NCI-H774 (cell line): ENCODE measurements around the gene DIPK2A.

Source experiments
- DNase-seq: peaks from one replicate; lab custom pipeline; 2025; lab: John Stamatoyannopoulos, UW

The DIPK2A gene

GRCh38 chr3:143971359-143972154, at the start of gene DIPK2A:
DIPK2A (plus strand) TSS chr3:143971823; CDS start chr3:143972333, 510 bp downstream.
- peak; percentile 95 for DNase-seq

- no peak for DNase-seq
Measured at GRCh38 chr3:143924522-143925285, 46.9 kb upstream of the DIPK2A start.

DNA sequence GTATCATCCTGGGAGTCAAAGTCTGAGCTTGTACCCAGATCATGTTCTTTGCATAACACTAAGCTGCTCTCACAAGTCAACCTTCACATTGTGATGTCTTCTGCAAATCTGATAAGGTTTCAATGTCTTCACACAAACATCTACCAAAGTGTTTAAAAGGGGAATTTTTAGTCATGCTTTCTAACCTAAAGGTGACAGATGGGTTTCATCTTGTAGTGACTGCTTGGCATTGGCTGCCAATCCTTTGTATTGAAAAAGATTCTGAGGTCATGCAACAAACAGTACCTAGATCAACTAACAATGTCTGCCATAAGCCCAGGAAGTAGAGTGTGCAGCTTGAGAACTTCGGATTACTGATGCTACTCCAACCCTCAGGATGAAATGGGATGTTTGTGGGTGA, 43.6 kb upstream of the DIPK2A start:
- DNase-seq, result no peak

GRCh38 chr3:143928541-143929255, 42.9 kb upstream of the DIPK2A start:
- DNase-seq, result no peak

- DNase-seq, result no peak
Measured at GRCh38 chr3:143934791-143935190, 36.8 kb upstream of the DIPK2A start.

GRCh38 chr3:143935678-143936077, 35.9 kb upstream of the DIPK2A start:
- no peak for DNase-seq

GRCh38 chr3:143950810-143951209, 20.8 kb upstream of the DIPK2A start:
- DNase-seq, result no peak

- no peak for DNase-seq
Measured at GRCh38 chr3:143951351-143951971, 20.2 kb upstream of the DIPK2A start.

DNA sequence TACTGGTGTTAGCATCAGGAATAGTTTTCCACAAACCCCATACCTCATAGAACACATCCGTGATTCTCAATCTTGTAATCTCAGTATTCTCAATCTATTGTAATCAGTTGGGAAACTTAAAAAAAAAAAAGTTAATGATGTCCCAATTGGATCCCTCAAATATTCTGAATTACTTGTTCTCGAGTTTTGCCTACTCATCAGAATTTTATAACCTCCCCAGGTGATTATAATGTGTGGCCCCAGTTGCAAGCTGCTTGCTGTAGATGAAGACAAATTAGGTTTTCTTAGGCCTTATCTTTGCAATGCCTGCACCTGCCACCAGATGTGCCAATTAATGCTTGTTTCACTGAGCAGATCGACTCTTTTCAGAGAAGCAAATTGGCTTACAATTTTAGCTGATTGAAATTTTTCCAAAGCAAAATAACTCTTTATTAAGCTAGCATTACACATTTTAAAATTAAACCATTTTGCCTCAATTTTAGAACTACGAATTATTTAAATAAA, 19.0 kb upstream of the DIPK2A start:
- DNase-seq, result no peak

DNA sequence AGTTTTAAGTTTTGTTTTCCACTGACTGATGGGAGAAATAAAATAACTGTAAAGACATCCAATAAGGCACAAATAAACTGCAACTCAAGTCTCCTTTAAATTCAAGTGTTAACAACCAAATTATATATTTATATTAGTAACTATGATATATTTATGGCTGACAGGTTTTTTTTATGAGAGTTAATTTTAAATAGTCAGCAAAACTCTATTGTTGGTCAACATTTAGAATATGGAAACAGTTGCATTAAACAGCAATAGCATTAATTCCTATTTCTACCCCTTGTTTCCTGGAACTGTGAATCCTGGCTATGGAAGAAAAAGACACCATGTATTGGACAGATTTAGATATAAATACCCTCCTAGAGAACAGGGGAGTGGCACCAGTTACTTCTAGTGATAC, 16.5 kb upstream of the DIPK2A start:
- DNase-seq, result no peak

DNA sequence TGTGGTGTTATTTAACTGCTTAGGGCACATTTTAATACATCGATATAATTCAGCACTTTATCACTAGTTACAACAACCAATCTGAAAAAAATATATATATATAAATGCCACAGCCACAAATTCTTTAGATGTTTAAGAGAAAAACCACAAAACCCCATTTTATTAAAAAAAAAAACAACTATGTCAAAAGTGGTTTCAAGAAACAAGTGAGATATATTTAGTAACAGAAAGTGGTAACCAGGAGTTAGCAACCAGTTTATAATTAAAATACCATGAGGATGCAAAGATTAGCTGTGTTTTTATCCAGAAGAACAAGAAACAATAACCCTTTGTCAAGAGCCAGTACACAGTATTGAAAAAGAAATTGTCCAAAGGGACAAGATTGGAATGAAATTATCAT, 14.8 kb upstream of the DIPK2A start:
- DNase-seq, result no peak

DNA sequence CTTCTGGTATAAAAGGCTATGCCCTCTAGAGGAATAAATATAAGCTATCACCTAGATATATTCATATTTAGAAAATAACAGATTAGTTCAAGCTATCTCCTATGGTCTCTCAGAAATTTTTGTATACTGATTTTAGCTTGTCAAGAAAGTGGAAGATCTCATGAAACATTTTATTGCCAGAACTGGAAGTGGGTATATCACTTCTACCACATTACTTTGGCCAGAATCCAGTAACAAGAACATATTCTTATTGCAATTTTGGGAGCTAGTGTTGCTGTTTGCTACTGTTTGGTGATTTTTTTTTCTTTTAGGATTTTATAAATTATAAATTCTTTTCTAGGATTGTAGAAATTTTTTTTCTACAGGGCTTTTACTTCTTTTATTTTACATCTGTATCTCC, 14.2 kb upstream of the DIPK2A start:
- DNase-seq, result no peak

DNA sequence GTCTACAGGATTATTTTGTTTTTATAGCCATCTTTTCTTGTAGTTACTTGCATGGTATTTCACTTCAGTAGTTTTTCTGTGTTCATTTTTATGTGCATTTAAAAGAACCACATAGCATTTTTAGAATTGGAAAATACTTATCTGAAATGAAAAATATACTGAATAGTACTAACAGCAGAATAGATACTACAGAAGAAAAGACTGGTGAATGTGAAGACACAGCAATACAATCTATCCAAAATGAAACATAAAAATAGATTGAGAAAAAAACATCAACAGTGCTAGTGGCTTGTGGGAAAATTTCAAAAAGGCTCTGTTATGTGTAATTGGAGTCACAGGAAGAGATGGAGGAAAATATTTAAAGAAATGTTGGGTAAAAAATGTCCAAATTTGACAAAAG, 12.7 kb upstream of the DIPK2A start:
- DNase-seq, result no peak

- no peak for DNase-seq
Measured at GRCh38 chr3:143961342-143961741, 10.3 kb upstream of the DIPK2A start.

DNA sequence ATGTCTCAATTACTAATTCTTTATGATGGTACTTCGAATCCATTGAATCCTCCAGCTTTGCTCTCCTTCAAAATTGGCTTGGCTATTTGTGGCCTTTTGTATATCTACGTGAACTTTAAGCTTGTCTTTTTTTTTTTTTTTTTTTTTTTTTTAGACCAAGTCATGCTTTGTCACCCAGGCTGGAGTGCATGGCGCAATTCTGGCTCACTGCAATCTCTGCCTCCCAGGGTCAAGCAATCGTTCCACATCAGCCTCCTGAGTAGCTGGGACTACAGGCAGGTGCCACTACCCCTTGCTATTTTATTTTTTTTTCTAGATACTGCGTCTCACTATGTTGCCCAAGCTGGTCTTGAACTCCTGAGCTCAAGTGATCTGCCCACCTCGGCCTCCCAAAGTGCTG, 7.7 kb upstream of the DIPK2A start:
- DNase-seq, result no peak

DNA sequence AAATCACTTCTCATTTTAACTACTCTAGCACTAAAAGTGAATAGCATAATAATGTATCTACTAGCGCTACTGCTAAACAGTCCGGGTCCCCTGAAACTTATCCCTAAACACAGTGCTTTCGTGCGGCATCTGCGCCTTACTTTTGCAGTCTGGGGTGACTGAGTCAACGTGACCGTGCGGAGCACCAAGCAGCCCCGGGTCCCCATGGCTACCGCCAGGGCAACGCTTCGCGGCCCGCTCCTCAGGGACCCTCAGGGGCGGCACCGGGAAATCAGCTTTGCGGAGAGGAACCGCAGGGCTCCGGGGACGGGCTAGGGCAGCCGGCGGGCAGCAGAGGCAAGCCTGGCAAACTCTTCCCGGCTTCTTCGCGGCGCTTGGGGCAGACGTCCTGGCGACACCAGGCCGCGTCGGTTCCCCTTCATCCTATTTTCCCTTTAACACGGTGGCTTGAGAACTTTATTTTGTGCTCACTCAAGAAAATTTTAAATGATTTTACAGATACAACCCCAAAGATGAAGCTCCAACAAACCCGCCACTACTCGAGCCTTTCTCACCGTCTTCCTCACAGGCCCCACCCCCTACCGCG, 757 bp upstream of the DIPK2A start:
- DNase-seq, result peak; percentile 55

- no peak for DNase-seq
Measured at GRCh38 chr3:143972155-143972504, 507 bp downstream of the DIPK2A start.

DNA sequence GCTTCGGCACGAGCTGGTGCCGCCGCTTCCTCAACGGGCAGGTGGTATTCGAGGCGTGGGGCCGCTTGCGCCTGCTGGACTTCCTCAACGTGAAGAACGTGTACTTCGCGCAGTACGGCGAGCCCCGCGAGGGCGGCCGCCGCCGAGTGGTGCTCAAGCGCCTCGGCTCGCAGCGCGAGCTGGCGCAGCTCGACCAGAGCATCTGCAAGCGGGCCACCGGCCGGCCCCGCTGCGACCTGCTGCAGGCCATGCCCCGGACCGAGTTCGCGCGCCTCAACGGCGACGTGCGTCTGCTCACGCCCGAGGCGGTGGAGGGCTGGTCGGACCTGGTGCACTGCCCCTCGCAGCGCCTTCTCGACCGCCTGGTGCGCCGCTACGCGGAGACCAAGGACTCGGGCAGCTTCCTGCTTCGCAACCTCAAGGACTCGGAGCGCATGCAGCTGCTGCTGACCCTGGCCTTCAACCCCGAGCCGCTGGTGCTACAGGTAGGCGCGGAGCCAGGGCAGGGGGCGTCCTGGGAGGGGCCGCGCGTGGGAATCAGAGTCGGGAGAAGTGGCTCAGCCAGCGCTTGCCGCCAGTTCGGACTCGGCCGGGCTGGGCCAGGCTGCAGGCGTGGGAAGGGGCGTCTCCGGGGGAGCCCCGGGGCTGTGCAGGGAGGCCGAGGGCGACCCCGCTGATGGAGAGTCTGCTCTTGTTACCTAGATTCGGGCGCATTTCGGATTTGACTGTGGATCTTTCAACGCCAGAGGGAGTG, 1.1 kb downstream of the DIPK2A start:
- peak; percentile 82 for DNase-seq

- no peak for DNase-seq
Measured at GRCh38 chr3:143973259-143974021, 1.8 kb downstream of the DIPK2A start.
